Astrocyte (in vitro differentiated cells and primary cell): ENCODE results near the gene SYT14. TPM values are rescaled to one million over a fixed set of nuclear protein-coding genes. Genes with fewer than 3 reads are reported as not detected.
"Not testable (repeated sequence)": the region's sequence is repeated elsewhere in the genome, so short reads cannot be mapped to it uniquely, and the experiment has no call there.

Experiments used
- DNase-seq: peaks from one replicate; pipeline ENCODE4 v3.0.0-alpha.2; 2010; ENCODE audit warnings: low read depth
- FAIRE-seq: peaks from 2 replicates; lab custom pipeline; 2011; peaks lifted over from hg19 to GRCh38; lab: Jason Lieb, UNC
- H2AFZ ChIP-seq: 2 replicates; pipeline ENCODE4 v1.6.0; 2012; ENCODE audit warnings: low read depth, low read length, inconsistent platforms
- H3K27ac ChIP-seq: 2 replicates; pipeline ENCODE4 v1.5.1; 2011; ENCODE audit warnings: low read depth, low read length, inconsistent platforms
- H3K27me3 ChIP-seq: 2 replicates; pipeline ENCODE4 v1.6.0; 2011; ENCODE audit warnings: low read length, inconsistent platforms; ENCODE audit not compliant: insufficient read depth
- H3K36me3 ChIP-seq: 2 replicates; pipeline ENCODE4 v1.5.1; 2011; ENCODE audit warnings: low read length, inconsistent platforms; ENCODE audit not compliant: insufficient read depth
- H3K4me1 ChIP-seq: 2 replicates; pipeline ENCODE4 v1.5.1; 2011; ENCODE audit warnings: low read length, inconsistent platforms; ENCODE audit not compliant: insufficient read depth
- H3K4me2 ChIP-seq: 2 replicates; pipeline ENCODE4 v1.6.0; 2012; ENCODE audit warnings: low read length, inconsistent platforms
- H3K4me3 ChIP-seq: 2 replicates; pipeline ENCODE4 v1.5.1; 2011; ENCODE audit warnings: low read depth, mild to moderate bottlenecking, low read length, inconsistent platforms; ENCODE audit not compliant: insufficient read depth
- H3K79me2 ChIP-seq: 2 replicates; pipeline ENCODE4 v1.6.0; 2012; ENCODE audit warnings: mild to moderate bottlenecking, low read length, inconsistent platforms; ENCODE audit not compliant: insufficient read depth
- H3K9ac ChIP-seq: 2 replicates; pipeline ENCODE4 v1.6.0; 2012; ENCODE audit warnings: mild to moderate bottlenecking, low read length, inconsistent platforms
- H3K9me3 ChIP-seq: 2 replicates; pipeline ENCODE4 v1.5.1; 2012; ENCODE audit warnings: low read depth, mild to moderate bottlenecking, low read length, inconsistent platforms; ENCODE audit not compliant: insufficient read depth
- H4K20me1 ChIP-seq: 2 replicates; pipeline ENCODE4 v1.6.0; 2012; ENCODE audit warnings: low read length, inconsistent platforms; ENCODE audit not compliant: insufficient read depth
- H3K27ac Mint-ChIP-seq: one replicate; pipeline ENCODE4 v1.8.0; 2021; ENCODE audit warnings: mild to moderate bottlenecking, mixed read lengths; ENCODE audit not compliant: unreplicated experiment
- H3K27me3 Mint-ChIP-seq: one replicate; pipeline ENCODE4 v1.8.0; 2021; ENCODE audit warnings: low read depth, mixed read lengths; ENCODE audit not compliant: unreplicated experiment
- H3K36me3 Mint-ChIP-seq: one replicate; pipeline ENCODE4 v1.8.0; 2021; ENCODE audit warnings: low read depth, mixed read lengths; ENCODE audit not compliant: unreplicated experiment
- H3K4me1 Mint-ChIP-seq: one replicate; pipeline ENCODE4 v1.8.0; 2021; ENCODE audit warnings: low read depth, mixed read lengths; ENCODE audit not compliant: unreplicated experiment
- H3K4me3 Mint-ChIP-seq: one replicate; pipeline ENCODE4 v1.8.0; 2021; ENCODE audit warnings: mild to moderate bottlenecking, moderate library complexity, mixed read lengths; ENCODE audit not compliant: unreplicated experiment
- H3K9me3 Mint-ChIP-seq: one replicate; pipeline ENCODE4 v1.8.0; 2021; ENCODE audit warnings: mild to moderate bottlenecking, mixed read lengths; ENCODE audit not compliant: unreplicated experiment
- EZH2 ChIP-seq: IDR thresholded peaks from 2 replicates; pipeline ENCODE4 v1.6.1; 2012; ENCODE audit warnings: mild to moderate bottlenecking, low read length, inconsistent platforms; ENCODE audit not compliant: insufficient read depth
- total RNA-seq: library from RNA; stranded (reverse); gene quantifications from 2 replicates; pipeline ENCODE4 v1.2.1, GENCODE V29; 2021
- TF ChIP-seq, protein P1 (sequence below): IDR thresholded peaks from 2 replicates; pipeline ENCODE4 v1.5.1; 2011; ENCODE audit warnings: low read depth, mild to moderate bottlenecking, inconsistent platforms, low read length, moderate library complexity; ENCODE audit not compliant: insufficient read depth

SYT14 gene
- total RNA-seq, 1 donor from 2014 or later, result 6.1 TPM

DNA sequence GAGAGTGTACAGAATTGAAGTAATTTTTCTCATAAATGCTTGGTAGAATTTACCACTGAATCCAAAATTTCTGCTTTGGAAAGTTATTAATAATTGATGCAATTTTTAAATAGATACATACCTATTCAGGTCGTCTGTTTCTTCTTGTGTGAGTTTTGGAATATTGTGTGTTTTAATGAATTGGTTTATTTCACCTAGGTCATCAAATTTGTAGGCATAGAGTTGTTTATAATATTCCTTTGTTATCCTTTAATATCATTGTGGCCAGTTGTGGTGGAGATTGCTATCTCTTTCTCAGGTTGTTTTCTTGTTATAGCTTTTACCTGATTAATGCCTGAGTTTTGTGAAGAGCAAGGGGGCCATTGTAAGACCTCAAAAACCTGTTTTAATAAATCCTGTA lies 93.5 kb downstream of the SYT14 start:
- Mint-ChIP-seq H3K4me1 (no peaks in the 10 kb centered on the region), H3K36me3 (peaks cover 1% of the 10 kb centered on the region), H3K9me3 (peaks cover 6% of the 10 kb centered on the region), H3K27me3 (no peaks in the 10 kb centered on the region), H3K27ac (no peak overlapping the region), H3K4me3 (no peak overlapping the region)
- H3K79me2 ChIP-seq, result no peaks in the 10 kb centered on the region
- no peaks in the 10 kb centered on the region for H3K9me3 ChIP-seq
- no peaks in the 10 kb centered on the region for H3K36me3 ChIP-seq
- H3K4me3 ChIP-seq, result no peak overlapping the region
- H4K20me1 ChIP-seq, result no peaks in the 10 kb centered on the region
- no peaks in the 10 kb centered on the region for H3K4me1 ChIP-seq
- no peaks in the 10 kb centered on the region for H3K27me3 ChIP-seq
- no peak for DNase-seq
- FAIRE-seq, result no peak
- no peak overlapping the region for H3K4me2 ChIP-seq
- no peak overlapping the region for H3K9ac ChIP-seq
- TF ChIP-seq EZH2, result no peak
- TF ChIP-seq, protein P1, sequence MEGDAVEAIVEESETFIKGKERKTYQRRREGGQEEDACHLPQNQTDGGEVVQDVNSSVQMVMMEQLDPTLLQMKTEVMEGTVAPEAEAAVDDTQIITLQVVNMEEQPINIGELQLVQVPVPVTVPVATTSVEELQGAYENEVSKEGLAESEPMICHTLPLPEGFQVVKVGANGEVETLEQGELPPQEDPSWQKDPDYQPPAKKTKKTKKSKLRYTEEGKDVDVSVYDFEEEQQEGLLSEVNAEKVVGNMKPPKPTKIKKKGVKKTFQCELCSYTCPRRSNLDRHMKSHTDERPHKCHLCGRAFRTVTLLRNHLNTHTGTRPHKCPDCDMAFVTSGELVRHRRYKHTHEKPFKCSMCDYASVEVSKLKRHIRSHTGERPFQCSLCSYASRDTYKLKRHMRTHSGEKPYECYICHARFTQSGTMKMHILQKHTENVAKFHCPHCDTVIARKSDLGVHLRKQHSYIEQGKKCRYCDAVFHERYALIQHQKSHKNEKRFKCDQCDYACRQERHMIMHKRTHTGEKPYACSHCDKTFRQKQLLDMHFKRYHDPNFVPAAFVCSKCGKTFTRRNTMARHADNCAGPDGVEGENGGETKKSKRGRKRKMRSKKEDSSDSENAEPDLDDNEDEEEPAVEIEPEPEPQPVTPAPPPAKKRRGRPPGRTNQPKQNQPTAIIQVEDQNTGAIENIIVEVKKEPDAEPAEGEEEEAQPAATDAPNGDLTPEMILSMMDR, result no peak
- no peak overlapping the region for H2AFZ ChIP-seq
- H3K27ac ChIP-seq, result no peak overlapping the region

DNA sequence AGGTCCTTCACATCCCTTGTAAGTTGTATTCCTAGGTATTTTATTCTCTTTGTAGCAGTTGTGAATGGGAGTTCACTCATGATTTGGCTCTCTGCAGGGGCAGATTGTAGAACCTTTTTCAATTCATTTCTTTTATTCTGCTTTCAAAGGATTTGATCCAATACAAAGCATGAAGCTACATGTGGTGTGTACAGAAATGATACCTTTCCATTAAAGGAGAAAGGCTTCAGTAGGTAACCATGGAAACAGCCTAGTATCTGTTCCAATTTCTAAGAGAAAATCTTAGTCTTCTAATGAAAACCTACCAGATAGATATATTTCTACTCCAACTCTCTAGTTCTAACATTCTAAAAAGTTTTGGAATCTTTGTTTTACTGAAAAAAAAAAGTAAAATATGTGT lies 105.0 kb downstream of the SYT14 start:
- H3K27me3 ChIP-seq, result no peaks in the 10 kb centered on the region
- no peak overlapping the region for H3K27ac Mint-ChIP-seq
- H3K4me3 ChIP-seq, result no peak overlapping the region
- H3K9me3 ChIP-seq, result no peaks in the 10 kb centered on the region
- no peaks in the 10 kb centered on the region for H3K4me1 ChIP-seq
- H3K4me3 Mint-ChIP-seq, result no peak overlapping the region
- DNase-seq (no peak), FAIRE-seq (no peak)
- no peak for TF ChIP-seq EZH2
- TF ChIP-seq, protein P1, result no peak
- no peak overlapping the region for H2AFZ ChIP-seq
- H3K36me3 Mint-ChIP-seq, result peaks cover under 1% of the 10 kb centered on the region
- no peaks in the 10 kb centered on the region for H3K36me3 ChIP-seq
- H3K9ac ChIP-seq, result no peak overlapping the region
- H3K27me3 Mint-ChIP-seq, result no peaks in the 10 kb centered on the region
- peaks cover 4% of the 10 kb centered on the region for H3K9me3 Mint-ChIP-seq
- H4K20me1 ChIP-seq, result no peaks in the 10 kb centered on the region
- no peaks in the 10 kb centered on the region for H3K79me2 ChIP-seq
- H3K4me1 Mint-ChIP-seq, result no peaks in the 10 kb centered on the region
- H3K4me2 ChIP-seq, result no peak overlapping the region
- no peak overlapping the region for H3K27ac ChIP-seq

DNA sequence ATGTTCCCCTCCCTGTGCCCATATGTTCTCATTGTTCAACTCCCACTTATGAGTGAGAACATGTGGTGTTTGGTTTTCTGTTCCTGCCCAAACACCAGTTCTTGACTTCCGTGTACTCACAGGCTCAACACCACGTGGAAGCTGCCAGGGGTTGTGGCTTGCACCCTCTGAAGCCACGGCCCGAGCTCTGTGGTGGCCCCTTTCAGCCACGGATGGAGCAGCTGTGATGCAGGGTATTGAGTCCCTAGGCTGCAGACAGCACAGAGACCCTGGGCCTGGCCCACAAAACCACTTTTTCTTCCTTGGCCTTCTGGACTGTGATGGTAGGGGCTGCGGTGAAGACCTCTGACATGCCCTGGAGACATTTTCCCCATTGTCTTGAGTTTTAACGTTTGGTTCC lies 111.6 kb downstream of the SYT14 start:
- Histone ChIP-seq H3K79me2 (no peaks in the 10 kb centered on the region), H3K4me1 (no peaks in the 10 kb centered on the region), H3K4me2 (no peak overlapping the region), H3K27ac (no peak overlapping the region), H3K4me3 (no peak overlapping the region), H4K20me1 (no peaks in the 10 kb centered on the region), H3K27me3 (no peaks in the 10 kb centered on the region), H3K9ac (no peak overlapping the region), H2AFZ (no peak overlapping the region), H3K36me3 (no peaks in the 10 kb centered on the region), H3K9me3 (no peaks in the 10 kb centered on the region)
- Mint-ChIP-seq H3K9me3 (peaks cover 5% of the 10 kb centered on the region), H3K27ac (no peak overlapping the region), H3K27me3 (no peaks in the 10 kb centered on the region), H3K4me1 (no peaks in the 10 kb centered on the region), H3K36me3 (peaks cover 4% of the 10 kb centered on the region), H3K4me3 (no peak overlapping the region)
- FAIRE-seq (no peak), DNase-seq (no peak)
- TF ChIP-seq EZH2, result no peak
- TF ChIP-seq, protein P1, result no peak

DNA sequence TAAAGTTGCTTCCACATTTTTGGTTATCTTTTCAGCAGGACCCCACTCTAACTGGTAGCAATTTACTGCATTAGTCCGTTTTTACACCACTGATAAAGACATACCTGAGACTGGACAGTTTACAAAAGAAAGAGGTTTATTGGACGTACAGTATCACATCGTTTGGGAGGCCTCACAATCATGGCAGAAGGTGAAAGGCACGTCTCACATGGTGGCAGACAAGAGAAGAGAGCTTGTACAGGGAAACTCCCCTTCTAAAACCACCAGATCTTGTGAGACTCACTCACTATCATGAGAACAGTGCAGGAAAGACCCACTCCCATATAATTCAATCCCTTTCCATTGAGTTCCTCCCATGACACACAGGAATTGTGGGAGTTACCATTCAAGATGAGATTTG lies 112.5 kb downstream of the SYT14 start:
- H2AFZ ChIP-seq, H3K27ac Mint-ChIP-seq, FAIRE-seq: not testable (repeated sequence)

More for the DNA sequence above, 112.5 kb downstream of the SYT14 start:
- H3K4me3 ChIP-seq, H3K4me3 Mint-ChIP-seq, H3K27me3 Mint-ChIP-seq, H4K20me1 ChIP-seq, H3K27ac ChIP-seq, H3K36me3 Mint-ChIP-seq, H3K9me3 ChIP-seq, DNase-seq, H3K36me3 ChIP-seq, H3K4me1 Mint-ChIP-seq, H3K4me1 ChIP-seq, H3K27me3 ChIP-seq, H3K4me2 ChIP-seq, H3K79me2 ChIP-seq, H3K9ac ChIP-seq, H3K9me3 Mint-ChIP-seq: not testable (repeated sequence)
